GM12878 (cell line): Measurements from ENCODE around the gene ANKFY1. TPM values are rescaled to one million over a fixed set of nuclear protein-coding genes. Genes with fewer than 3 reads are reported as not detected.

ENCODE experiments used
- CEBPZ ChIP-seq: fragments of 150-350 bp; IDR thresholded peaks from 2 replicates; pipeline ENCODE4 v1.6.1; 2016; ENCODE audit warnings: low read depth, low read length
- DPF2 ChIP-seq: fragments of 450-650 bp; IDR thresholded peaks from 2 replicates; pipeline ENCODE4 v1.6.1; 2017; ENCODE audit warnings: mild to moderate bottlenecking
- ETV6 ChIP-seq, 2 experiments: fragments of 450-650 bp in 1 of 2; IDR thresholded peaks in 1 of 2; conservative IDR thresholded peaks in 1 of 2; 2 replicates each; pipeline ENCODE4 v1.6.1; 2014; ENCODE audit warnings: antibody characterized with exemption in 1 of 2, borderline replicate concordance in 1 of 2, low read depth in 1 of 2, mild to moderate bottlenecking in 1 of 2, moderate library complexity in 1 of 2
- FOS ChIP-seq: IDR thresholded peaks from 3 replicates; pipeline ENCODE4 v1.6.1; 2011; ENCODE audit warnings: borderline replicate concordance; ENCODE audit not compliant: insufficient read length; ENCODE audit errors: extremely low read depth
- IRF5 ChIP-seq: fragments of 450-650 bp; IDR thresholded peaks from 2 replicates; pipeline ENCODE4 v1.6.1; 2017; ENCODE audit warnings: borderline replicate concordance
- PRDM15 ChIP-seq: fragments of 450-650 bp; formaldehyde crosslinking; IDR thresholded peaks from 2 replicates; pipeline ENCODE4 v1.4.0; 2020; ENCODE audit warnings: mild to moderate bottlenecking, moderate library complexity
- RCOR1 ChIP-seq: conservative IDR thresholded peaks from 2 replicates; pipeline ENCODE4 v1.6.1; 2012; ENCODE audit warnings: low read depth, low read length, improper control_type of control experiment
- STAT3 ChIP-seq: IDR thresholded peaks from 2 replicates; pipeline ENCODE4 v1.6.1; 2011; ENCODE audit warnings: low read depth, low read length, improper control_type of control experiment
- polyA plus RNA-seq, 11 experiments: library from polyadenylated mRNA; depleted of rRNA in 4 of 11; unstranded in 6 of 11; stranded (reverse) in 5 of 11; fragments of >200 nt; fragmentation: Nextera tagmentation in 4 of 11; fragmentation: Illumina TruSeq in 1 of 11; extraction: Ambion mirVana in 4 of 11; extraction: Trizol in 1 of 11; gene quantifications; 1 replicate in 1 of 11; 2 replicates in 10 of 11; pipeline versions ENCODE4 v1.2.1 to v1.2.3, GENCODE V29; 2011 to 2016; ENCODE audit warnings: inconsistent platforms in 2 of 11, missing spikeins in 2 of 11, low read depth in 1 of 11
- total RNA-seq, 4 experiments: library from RNA; depleted of rRNA in 3 of 4; stranded (reverse); fragments of >200 nt in 3 of 4; fragmentation: Illumina TruSeq in 1 of 4; extraction: Trizol in 1 of 4; gene quantifications; 2 replicates each; pipeline versions ENCODE4 v1.2.1 to v1.2.3, GENCODE V29; 2013 to 2021
- TF ChIP-seq, protein P1 (sequence below): fragments of 450-650 bp; conservative IDR thresholded peaks from 2 replicates; pipeline ENCODE4 v1.6.1; 2017; ENCODE audit warnings: mild to moderate bottlenecking, moderate library complexity
- TF ChIP-seq, protein P2 (sequence below): fragments of 450-650 bp; IDR thresholded peaks from 2 replicates; pipeline ENCODE4 v1.6.1; 2014; ENCODE audit warnings: mild to moderate bottlenecking

Gene ANKFY1
- total and polyA plus RNA-seq, 10 of the 15 experiments (the other 5 are each of a cell fraction or from before 2014, with no cell fraction given) = 3.0 to 27.7 (median 16.4) TPM

GRCh38 chr17:4204190-4204589 is 59.6 kb downstream of the ANKFY1 start (continued):
- TF ChIP-seq PRDM15 (no peak), CEBPZ (no peak), FOS (no peak), IRF5 (no peak), DPF2 (no peak), STAT3 (no peak), RCOR1 (no peak), ETV6 (conservative IDR thresholded peaks at IDR 0.05 in 1 of 2, IDR thresholded peaks at IDR 0.05 in 1 of 2; ENCODE audit: borderline replicate concordance in 1 of 2, low read depth in 1 of 2) (no peak)
- TF ChIP-seq, protein P1, sequence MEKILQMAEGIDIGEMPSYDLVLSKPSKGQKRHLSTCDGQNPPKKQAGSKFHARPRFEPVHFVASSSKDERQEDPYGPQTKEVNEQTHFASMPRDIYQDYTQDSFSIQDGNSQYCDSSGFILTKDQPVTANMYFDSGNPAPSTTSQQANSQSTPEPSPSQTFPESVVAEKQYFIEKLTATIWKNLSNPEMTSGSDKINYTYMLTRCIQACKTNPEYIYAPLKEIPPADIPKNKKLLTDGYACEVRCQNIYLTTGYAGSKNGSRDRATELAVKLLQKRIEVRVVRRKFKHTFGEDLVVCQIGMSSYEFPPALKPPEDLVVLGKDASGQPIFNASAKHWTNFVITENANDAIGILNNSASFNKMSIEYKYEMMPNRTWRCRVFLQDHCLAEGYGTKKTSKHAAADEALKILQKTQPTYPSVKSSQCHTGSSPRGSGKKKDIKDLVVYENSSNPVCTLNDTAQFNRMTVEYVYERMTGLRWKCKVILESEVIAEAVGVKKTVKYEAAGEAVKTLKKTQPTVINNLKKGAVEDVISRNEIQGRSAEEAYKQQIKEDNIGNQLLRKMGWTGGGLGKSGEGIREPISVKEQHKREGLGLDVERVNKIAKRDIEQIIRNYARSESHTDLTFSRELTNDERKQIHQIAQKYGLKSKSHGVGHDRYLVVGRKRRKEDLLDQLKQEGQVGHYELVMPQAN = no peak
- TF ChIP-seq, protein P2, sequence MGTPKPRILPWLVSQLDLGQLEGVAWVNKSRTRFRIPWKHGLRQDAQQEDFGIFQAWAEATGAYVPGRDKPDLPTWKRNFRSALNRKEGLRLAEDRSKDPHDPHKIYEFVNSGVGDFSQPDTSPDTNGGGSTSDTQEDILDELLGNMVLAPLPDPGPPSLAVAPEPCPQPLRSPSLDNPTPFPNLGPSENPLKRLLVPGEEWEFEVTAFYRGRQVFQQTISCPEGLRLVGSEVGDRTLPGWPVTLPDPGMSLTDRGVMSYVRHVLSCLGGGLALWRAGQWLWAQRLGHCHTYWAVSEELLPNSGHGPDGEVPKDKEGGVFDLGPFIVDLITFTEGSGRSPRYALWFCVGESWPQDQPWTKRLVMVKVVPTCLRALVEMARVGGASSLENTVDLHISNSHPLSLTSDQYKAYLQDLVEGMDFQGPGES = no peak
- TF ChIP-seq, all 136 proteins: peak for 0
